Osteocyte (in vitro differentiated cells): ENCODE data around the gene KCNIP4. TPM values are rescaled to one million over a fixed set of nuclear protein-coding genes. Genes with fewer than 3 reads are reported as not detected.

Experiments used
- DNase-seq: peaks from one replicate; pipeline ENCODE4 v3.0.0; 2021; ENCODE audit warnings: mixed read lengths; ENCODE audit not compliant: unreplicated experiment; ENCODE audit errors: extremely low spot score
- H3K27ac Mint-ChIP-seq: one replicate; pipeline ENCODE4 v1.8.0; 2021; ENCODE audit warnings: mild to moderate bottlenecking, mixed read lengths; ENCODE audit not compliant: unreplicated experiment
- H3K27me3 Mint-ChIP-seq: one replicate; pipeline ENCODE4 v1.8.0; 2021; ENCODE audit warnings: mixed read lengths; ENCODE audit not compliant: unreplicated experiment
- H3K36me3 Mint-ChIP-seq: one replicate; pipeline ENCODE4 v1.8.0; 2021; ENCODE audit warnings: mixed read lengths; ENCODE audit not compliant: unreplicated experiment
- H3K4me1 Mint-ChIP-seq: one replicate; pipeline ENCODE4 v1.8.0; 2021; ENCODE audit warnings: mixed read lengths; ENCODE audit not compliant: unreplicated experiment
- H3K4me3 Mint-ChIP-seq: one replicate; pipeline ENCODE4 v1.8.0; 2021; ENCODE audit warnings: mild to moderate bottlenecking, moderate library complexity, mixed read lengths; ENCODE audit not compliant: unreplicated experiment
- H3K9me3 Mint-ChIP-seq: one replicate; pipeline ENCODE4 v1.8.0; 2021; ENCODE audit warnings: mixed read lengths; ENCODE audit not compliant: unreplicated experiment
- CTCF ChIP-seq: fragments of 200-600 bp; sonication (generic); IDR thresholded peaks from 2 replicates; pipeline ENCODE4 v1.5.0; 2021; ENCODE audit warnings: antibody characterized with exemption, mild to moderate bottlenecking, moderate library complexity
- total RNA-seq: library from RNA; stranded (reverse); gene quantifications from 2 replicates; pipeline ENCODE4 v1.2.1, GENCODE V29; 2021

Gene KCNIP4
- total RNA-seq, 1 donor from 2014 or later: 0.24 TPM

GRCh38 chr4:20984576-20984836 lies 964.1 kb downstream of the KCNIP4 start:
- Mint-ChIP-seq H3K36me3 (no peaks in the 10 kb centered on the region), H3K4me1 (no peaks in the 10 kb centered on the region), H3K27ac (no peak overlapping the region), H3K4me3 (no peak overlapping the region), H3K9me3 (peaks cover 6% of the 10 kb centered on the region), H3K27me3 (peaks cover 8% of the 10 kb centered on the region)
- TF ChIP-seq CTCF: no peak
- DNase-seq: no peak

DNA sequence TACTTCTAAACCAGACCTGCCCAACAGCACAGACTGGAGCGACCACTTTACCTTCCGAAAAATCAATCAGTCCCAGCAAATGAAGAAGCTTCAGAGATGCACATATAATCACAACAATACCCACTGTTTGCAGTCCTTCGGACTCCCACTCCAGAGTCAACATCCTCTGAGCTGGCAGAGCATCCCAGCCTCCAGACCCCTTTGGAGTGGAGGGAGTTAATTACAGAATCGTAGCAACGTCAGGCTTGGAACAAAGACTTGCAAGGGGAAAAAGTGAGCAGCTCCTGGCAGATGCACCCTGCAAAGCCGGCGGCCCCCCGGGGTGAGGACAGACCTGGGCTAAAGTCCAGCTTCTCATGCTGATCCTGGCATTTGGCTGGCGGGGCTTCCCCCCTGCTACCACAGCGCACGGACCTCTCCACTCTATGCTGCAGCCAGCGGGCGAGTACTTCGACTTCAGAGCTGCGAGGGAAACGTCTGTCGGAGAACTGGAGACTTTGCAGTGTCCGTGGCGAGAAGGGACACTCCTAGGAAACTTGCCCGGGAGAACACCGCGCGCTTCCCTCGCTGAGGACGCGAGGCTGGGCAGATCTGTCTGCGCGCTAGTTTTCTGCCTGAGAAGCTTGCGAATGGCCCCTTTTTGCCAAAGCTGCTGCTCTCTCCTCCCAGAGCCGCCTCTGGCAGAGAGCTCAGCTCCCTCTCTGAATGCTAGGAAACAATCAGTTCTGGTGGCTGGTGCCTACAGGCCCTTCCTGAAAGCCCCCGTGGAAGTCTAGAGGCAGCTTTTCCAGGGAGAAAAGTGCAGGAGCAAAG lies 964.6 kb downstream of the KCNIP4 start:
- no peak for DNase-seq
- Mint-ChIP-seq H3K27me3 (peaks cover 8% of the 10 kb centered on the region), H3K9me3 (peaks cover 4% of the 10 kb centered on the region), H3K4me1 (no peaks in the 10 kb centered on the region), H3K36me3 (no peaks in the 10 kb centered on the region), H3K27ac (no peak overlapping the region), H3K4me3 (no peak overlapping the region)
- no peak for TF ChIP-seq CTCF

DNA sequence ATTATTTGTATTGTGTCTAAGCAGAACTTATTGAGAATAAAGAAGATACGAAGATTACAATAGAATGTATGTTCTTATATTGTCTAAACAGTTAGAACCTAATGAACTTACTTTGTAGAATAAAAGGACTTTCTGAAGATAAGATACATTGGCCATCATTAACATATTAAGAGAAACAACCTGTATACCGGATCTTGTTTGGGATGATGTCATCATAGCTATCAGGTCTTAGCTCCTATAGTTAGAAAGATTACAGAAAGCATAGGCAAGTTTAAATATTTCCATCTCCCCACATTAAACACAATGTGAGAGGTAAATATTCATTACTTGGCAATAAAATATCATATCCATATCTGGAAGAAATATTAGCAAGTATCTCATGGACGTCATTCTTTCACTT lies 966.0 kb downstream of the KCNIP4 start:
- H3K27me3 Mint-ChIP-seq: peaks cover 8% of the 10 kb centered on the region
- TF ChIP-seq CTCF: no peak
- peaks cover 4% of the 10 kb centered on the region for H3K9me3 Mint-ChIP-seq
- no peaks in the 10 kb centered on the region for H3K36me3 Mint-ChIP-seq
- DNase-seq: no peak
- no peak overlapping the region for H3K27ac Mint-ChIP-seq
- H3K4me3 Mint-ChIP-seq: no peak overlapping the region
- H3K4me1 Mint-ChIP-seq: no peaks in the 10 kb centered on the region

GRCh38 chr4:20960291-20960690 lies 988.3 kb downstream of the KCNIP4 start:
- peaks cover 5% of the 10 kb centered on the region for H3K27me3 Mint-ChIP-seq
- no peak overlapping the region for H3K27ac Mint-ChIP-seq
- H3K4me1 Mint-ChIP-seq: no peaks in the 10 kb centered on the region
- no peak for DNase-seq
- no peak overlapping the region for H3K4me3 Mint-ChIP-seq
- H3K36me3 Mint-ChIP-seq: no peaks in the 10 kb centered on the region
- no peaks in the 10 kb centered on the region for H3K9me3 Mint-ChIP-seq
- TF ChIP-seq CTCF: no peak

DNA sequence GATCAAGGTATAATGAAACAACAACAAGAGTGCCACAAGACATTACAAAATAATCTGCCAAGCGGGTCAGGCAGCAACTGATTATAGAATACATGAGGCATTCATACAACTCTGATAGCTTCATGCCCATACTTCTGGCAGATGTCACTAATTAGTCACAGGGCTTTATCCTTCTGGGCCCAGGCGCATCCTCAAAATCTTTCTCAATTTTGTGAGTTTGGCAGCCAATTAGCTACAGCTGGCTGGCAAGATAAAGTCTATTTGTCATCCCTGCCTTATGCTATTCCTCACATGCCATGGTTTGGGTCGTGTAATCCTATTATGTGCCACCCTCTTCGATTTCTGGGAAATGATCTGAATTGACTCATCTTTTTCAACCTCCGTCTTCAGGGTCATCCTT lies 994.0 kb downstream of the KCNIP4 start:
- Mint-ChIP-seq H3K9me3 (peaks cover 4% of the 10 kb centered on the region), H3K27me3 (peaks cover 3% of the 10 kb centered on the region), H3K4me3 (no peak overlapping the region), H3K27ac (no peak overlapping the region), H3K36me3 (no peaks in the 10 kb centered on the region), H3K4me1 (no peaks in the 10 kb centered on the region)
- no peak for TF ChIP-seq CTCF
- no peak for DNase-seq
